Panc1 (cell line): ENCODE data around the gene AVPI1. TPM values are rescaled to one million over a fixed set of nuclear protein-coding genes. Genes with fewer than 3 reads are reported as not detected.

Experiments
- ATAC-seq: fragments of 200-7000 bp; cut with Tn5 transposase; 2 replicates; pipeline ENCODE4 v1.9.1; 2020; ENCODE audit warnings: mild to moderate bottlenecking, moderate library complexity
- BruUV-seq: library from RNA; stranded (reverse); fragments of 400-500 nt; replicated peaks from 2 replicates; lab custom pipeline; 2021; lab: Mats Ljungman, UMichigan
- CTCF ChIA-PET: fragments of 300-600 bp; sonication (Branson Sonifier 250); formaldehyde crosslinking; loops from one replicate; lab custom pipeline; 2022; ENCODE audit warnings: antibody characterized with exemption; lab: Charles Lee
- POLR2A ChIA-PET: fragments of 300-600 bp; sonication (Branson Sonifier 250); formaldehyde crosslinking; loops from one replicate; lab custom pipeline; 2022; ENCODE audit warnings: antibody characterized with exemption; lab: Charles Lee
- DNase-seq: peaks from one replicate; pipeline ENCODE4 v3.0.0-alpha.2; 2010; ENCODE audit warnings: low read depth, low spot score
- H3K27ac ChIP-seq: 2 replicates; pipeline ENCODE4 v1.5.1; 2011; ENCODE audit warnings: mild to moderate bottlenecking, low read length, inconsistent platforms
- H3K27me3 ChIP-seq: fragments of 200-500 bp; sonication (Bioruptor generic); 2 replicates; pipeline ENCODE4 v1.6.0; 2014; ENCODE audit warnings: low read length, inconsistent platforms; ENCODE audit not compliant: control insufficient read depth, insufficient read depth
- H3K36me3 ChIP-seq: fragments of 200-500 bp; sonication (Bioruptor generic); 2 replicates; pipeline ENCODE4 v1.5.1; 2014; ENCODE audit warnings: inconsistent platforms, mild to moderate bottlenecking, low read length, moderate library complexity; ENCODE audit not compliant: control insufficient read depth, insufficient read depth
- H3K4me1 ChIP-seq: 2 replicates; pipeline ENCODE4 v1.5.1; 2011; ENCODE audit warnings: inconsistent platforms, mild to moderate bottlenecking, low read length, moderate library complexity; ENCODE audit not compliant: control insufficient read depth, insufficient read depth
- H3K4me3 ChIP-seq, 2 experiments: 2 replicates each; pipeline ENCODE4 v1.5.1; 2011 to 2012; ENCODE audit warnings: low read depth in 2 of 2, low read length in 2 of 2, mild to moderate bottlenecking in 2 of 2, inconsistent platforms in 1 of 2, moderate library complexity in 1 of 2
- H3K9me3 ChIP-seq: fragments of 200-500 bp; sonication (Bioruptor generic); 2 replicates; pipeline ENCODE4 v1.5.1; 2014; ENCODE audit warnings: low read depth, mild to moderate bottlenecking, inconsistent platforms, low read length, moderate library complexity; ENCODE audit not compliant: control insufficient read depth, insufficient read depth
- CTCF ChIP-seq: fragments of 450-650 bp; IDR thresholded peaks from 2 replicates; pipeline ENCODE4 v1.5.1; 2017; ENCODE audit warnings: mild to moderate bottlenecking
- POLR2AphosphoS5 ChIP-seq: IDR thresholded peaks from 2 replicates; pipeline ENCODE4 v1.6.1; 2012; ENCODE audit warnings: mild to moderate bottlenecking, low read depth, low read length, moderate library complexity
- REST ChIP-seq, 2 experiments: IDR thresholded peaks; 2 replicates each; pipeline ENCODE4 v1.6.1; 2011 to 2012; ENCODE audit warnings: low read depth in 2 of 2, control low read depth in 1 of 2, low read length in 1 of 2, mild to moderate bottlenecking in 1 of 2, moderate library complexity in 1 of 2; ENCODE audit not compliant: insufficient read depth in 1 of 2
- SIN3A ChIP-seq: IDR thresholded peaks from 2 replicates; pipeline ENCODE4 v1.6.1; 2012; ENCODE audit warnings: low read depth, mild to moderate bottlenecking, low read length, moderate library complexity, borderline replicate concordance; ENCODE audit not compliant: insufficient read depth
- TCF7L2 ChIP-seq: IDR thresholded peaks from 2 replicates; pipeline ENCODE4 v1.6.1; 2011; ENCODE audit warnings: mild to moderate bottlenecking, low read depth, low read length, inconsistent platforms
- in situ Hi-C: cut with HindIII; loops from 2 replicates; pipeline ENCODE4 v1.10.0; 2016; ENCODE audit warnings: low sequenced_read_pairs, low pct_unique_long_range_greater_than_20kb
- intact Hi-C: fragments of 100-400 bp; cut with micrococcal nuclease; formaldehyde crosslinking; loops from one replicate; pipeline ENCODE4 v1.10.0; 2022; ENCODE audit not compliant: unreplicated experiment
- total RNA-seq: library from RNA; stranded (reverse); gene quantifications from one replicate; pipeline ENCODE4 v1.2.1, GENCODE V29; 2021; ENCODE audit not compliant: unreplicated experiment

The AVPI1 gene
- total RNA-seq, 1 experiment from 2014 or later: 8.0 TPM

DNA sequence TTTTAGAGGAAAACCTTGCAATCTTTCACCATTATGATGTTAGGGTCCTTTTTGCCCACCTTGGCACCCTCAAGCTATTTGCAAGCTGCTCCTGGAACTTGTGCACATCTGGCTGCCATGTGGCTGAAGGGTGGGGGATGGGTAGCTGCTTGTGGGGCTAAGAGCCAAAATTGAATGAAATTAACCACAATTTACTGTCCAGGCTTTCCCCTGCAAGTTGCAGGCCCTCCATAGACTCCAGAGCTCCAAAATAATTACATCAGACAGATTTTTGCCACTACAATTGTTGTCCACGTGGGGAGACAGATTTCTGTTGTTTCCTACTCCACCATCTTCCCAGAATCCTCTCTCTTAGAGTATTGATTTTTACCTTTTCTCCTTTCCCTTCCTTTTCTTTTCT, 27.5 kb downstream of the AVPI1 start:
- intact Hi-C loops (no loop called here), in situ Hi-C loops (no loop called here)
- no peak overlapping the region for H3K27ac ChIP-seq
- no peaks in the 10 kb centered on the region for H3K27me3 ChIP-seq
- peaks cover 7% of the 10 kb centered on the region for H3K36me3 ChIP-seq
- CTCF ChIA-PET: no interaction called here
- no TSS peak for BruUV-seq
- ATAC-seq (no peak), DNase-seq (no peak)
- no peaks in the 10 kb centered on the region for H3K4me1 ChIP-seq
- POLR2A ChIA-PET: interaction anchor here (0.7 kb wide), 1 partner anchor 241 kb away, joined by 6 read pairs; no protein-coding TSS in a partner anchor
- no peak overlapping the region for H3K4me3 ChIP-seq
- no peaks in the 10 kb centered on the region for H3K9me3 ChIP-seq
- TF ChIP-seq SIN3A (no peak), TCF7L2 (no peak), CTCF (no peak), POLR2AphosphoS5 (no peak), REST (IDR thresholded peaks at IDR 0.05; ENCODE audit: insufficient read depth in 1 of 2, low read depth in 2 of 2, low read length in 1 of 2) (no peak)

GRCh38 chr10:97656777-97657176, 30.3 kb downstream of the AVPI1 start:
- in situ Hi-C loops (no loop called here), intact Hi-C loops (no loop called here)
- no peak overlapping the region for H3K4me3 ChIP-seq
- no peak overlapping the region for H3K27ac ChIP-seq
- DNase-seq (no peak), ATAC-seq (no peak)
- H3K27me3 ChIP-seq: no peaks in the 10 kb centered on the region
- no TSS peak for BruUV-seq
- TF ChIP-seq TCF7L2: no peak
- no peak for TF ChIP-seq CTCF
- no peak for TF ChIP-seq REST (IDR thresholded peaks at IDR 0.05; ENCODE audit: insufficient read depth in 1 of 2, low read depth in 2 of 2, low read length in 1 of 2)
- TF ChIP-seq POLR2AphosphoS5: no peak
- no peak for TF ChIP-seq SIN3A
- POLR2A ChIA-PET: no interaction called here
- no peaks in the 10 kb centered on the region for H3K36me3 ChIP-seq
- H3K4me1 ChIP-seq: no peaks in the 10 kb centered on the region
- CTCF ChIA-PET: no interaction called here
- no peaks in the 10 kb centered on the region for H3K9me3 ChIP-seq
